OCI-LY1 (cell line): Measurements from ENCODE around the gene PRICKLE4.

Experiments used
- EZH2 ChIP-seq: fragments of 200-600 bp; sonication (generic), shearing (Covaris generic); IDR thresholded peaks from 2 replicates; pipeline ENCODE4 v1.8.0; 2017; ENCODE audit warnings: borderline replicate concordance, mixed run types, mild to moderate bottlenecking, antibody characterized with exemption, low read length, moderate library complexity, mixed read lengths
- TF ChIP-seq, protein P1 (sequence below): fragments of 200-600 bp; sonication (generic), shearing (Covaris generic); IDR thresholded peaks from 2 replicates; pipeline ENCODE4 v1.5.1; 2017; ENCODE audit warnings: mild to moderate bottlenecking, antibody characterized with exemption, low read length, moderate library complexity, mixed read lengths

GRCh38 chr6:41756354-41756753, 24.2 kb upstream of the PRICKLE4 start:
- TF ChIP-seq, protein P1, sequence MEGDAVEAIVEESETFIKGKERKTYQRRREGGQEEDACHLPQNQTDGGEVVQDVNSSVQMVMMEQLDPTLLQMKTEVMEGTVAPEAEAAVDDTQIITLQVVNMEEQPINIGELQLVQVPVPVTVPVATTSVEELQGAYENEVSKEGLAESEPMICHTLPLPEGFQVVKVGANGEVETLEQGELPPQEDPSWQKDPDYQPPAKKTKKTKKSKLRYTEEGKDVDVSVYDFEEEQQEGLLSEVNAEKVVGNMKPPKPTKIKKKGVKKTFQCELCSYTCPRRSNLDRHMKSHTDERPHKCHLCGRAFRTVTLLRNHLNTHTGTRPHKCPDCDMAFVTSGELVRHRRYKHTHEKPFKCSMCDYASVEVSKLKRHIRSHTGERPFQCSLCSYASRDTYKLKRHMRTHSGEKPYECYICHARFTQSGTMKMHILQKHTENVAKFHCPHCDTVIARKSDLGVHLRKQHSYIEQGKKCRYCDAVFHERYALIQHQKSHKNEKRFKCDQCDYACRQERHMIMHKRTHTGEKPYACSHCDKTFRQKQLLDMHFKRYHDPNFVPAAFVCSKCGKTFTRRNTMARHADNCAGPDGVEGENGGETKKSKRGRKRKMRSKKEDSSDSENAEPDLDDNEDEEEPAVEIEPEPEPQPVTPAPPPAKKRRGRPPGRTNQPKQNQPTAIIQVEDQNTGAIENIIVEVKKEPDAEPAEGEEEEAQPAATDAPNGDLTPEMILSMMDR: no peak
- no peak for TF ChIP-seq EZH2
